ENCODE measurements around the gene LRPAP1. TPM values are rescaled to one million over a fixed set of nuclear protein-coding genes. Genes with fewer than 3 reads are reported as not detected.

LRPAP1 gene
- total and polyA plus RNA-seq, 2 donors (not counting 1 experiment from before 2014, with no cell fraction given) = 64.6 to 86.8 TPM

DNA sequence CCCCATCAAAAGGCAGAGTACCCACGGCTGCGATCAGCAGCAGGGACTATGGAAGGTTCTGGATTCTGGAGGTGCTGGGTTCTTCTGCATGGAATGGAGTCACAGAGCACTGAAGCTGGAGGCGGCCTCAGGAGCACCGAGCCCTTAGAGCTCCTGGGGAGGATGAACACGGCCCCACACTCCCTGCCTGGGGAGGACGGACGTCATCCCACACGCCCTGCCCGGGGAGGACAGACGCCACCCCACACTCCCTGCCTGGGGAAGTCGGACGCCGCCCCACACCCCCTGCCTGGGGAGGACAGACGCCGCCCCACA, 9.9 kb downstream of the LRPAP1 start:
- H3K9me3 ChIP-seq (ENCODE audit: control extremely low read depth in 1 of 3, control insufficient read depth in 2 of 3, insufficient read depth in 1 of 3, low read length in 2 of 3) = no peaks in the 10 kb centered on the region
- WGBS (ENCODE audit: insufficient coverage) = 100% methylated on average over 4 of the region's 15 CpGs
- Mint-ChIP-seq H3K27me3 (no peaks in the 10 kb centered on the region), H3K27ac (no peak overlapping the region), H3K9me3 (ENCODE audit: insufficient read depth) (no peaks in the 10 kb centered on the region), H3K4me1 (peaks cover 4% of the 10 kb centered on the region), H3K4me3 (no peak overlapping the region)
- CTCF ChIA-PET = no interaction called here
- no peak overlapping the region for H3K4me2 ChIP-seq (replicated peaks; ENCODE audit: low read depth, low read length, poor library complexity, severe bottlenecking)
- POLR2A ChIA-PET = no interaction called here
- no peak overlapping the region for H2AFZ ChIP-seq (ENCODE audit: insufficient read depth, low read depth, low read length, poor library complexity, severe bottlenecking)
- TF ChIP-seq EZH2 (IDR thresholded peaks at IDR 0.05; ENCODE audit: borderline replicate concordance, insufficient read depth, low read depth, low read length, poor library complexity, severe bottlenecking) = no peak
- TF ChIP-seq, protein P1, sequence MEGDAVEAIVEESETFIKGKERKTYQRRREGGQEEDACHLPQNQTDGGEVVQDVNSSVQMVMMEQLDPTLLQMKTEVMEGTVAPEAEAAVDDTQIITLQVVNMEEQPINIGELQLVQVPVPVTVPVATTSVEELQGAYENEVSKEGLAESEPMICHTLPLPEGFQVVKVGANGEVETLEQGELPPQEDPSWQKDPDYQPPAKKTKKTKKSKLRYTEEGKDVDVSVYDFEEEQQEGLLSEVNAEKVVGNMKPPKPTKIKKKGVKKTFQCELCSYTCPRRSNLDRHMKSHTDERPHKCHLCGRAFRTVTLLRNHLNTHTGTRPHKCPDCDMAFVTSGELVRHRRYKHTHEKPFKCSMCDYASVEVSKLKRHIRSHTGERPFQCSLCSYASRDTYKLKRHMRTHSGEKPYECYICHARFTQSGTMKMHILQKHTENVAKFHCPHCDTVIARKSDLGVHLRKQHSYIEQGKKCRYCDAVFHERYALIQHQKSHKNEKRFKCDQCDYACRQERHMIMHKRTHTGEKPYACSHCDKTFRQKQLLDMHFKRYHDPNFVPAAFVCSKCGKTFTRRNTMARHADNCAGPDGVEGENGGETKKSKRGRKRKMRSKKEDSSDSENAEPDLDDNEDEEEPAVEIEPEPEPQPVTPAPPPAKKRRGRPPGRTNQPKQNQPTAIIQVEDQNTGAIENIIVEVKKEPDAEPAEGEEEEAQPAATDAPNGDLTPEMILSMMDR (IDR thresholded peaks at IDR 0.05) = no peak
- H3K4me1 ChIP-seq (ENCODE audit: control insufficient read depth in 2 of 2, insufficient read depth in 2 of 2, low read length in 2 of 2) = peaks cover 0 to 2% of the 10 kb centered on the region in 2 donors
- no peak overlapping the region for H3K27ac ChIP-seq (ENCODE audit: low read length in 2 of 2)
- H3K36me3 ChIP-seq (replicated peaks in 1 of 2; ENCODE audit: control extremely low read depth in 1 of 2, control insufficient read depth in 1 of 2, extremely low read depth in 1 of 2, insufficient read depth in 2 of 2, low read length in 1 of 2) = peaks cover 0 to 77% of the 10 kb centered on the region in 2 experiments
- peaks cover 53% of the 10 kb centered on the region for H3K79me2 ChIP-seq (ENCODE audit: control insufficient read depth, insufficient read depth, low read length)
- no peak overlapping the region for H3K4me3 ChIP-seq (ENCODE audit: control extremely low read depth in 1 of 5, extremely low read depth in 1 of 5, insufficient read depth in 1 of 5, low read depth in 2 of 5, low read length in 4 of 5)
- H3K9ac ChIP-seq (ENCODE audit: low read length) = no peak overlapping the region
- DNase-seq (no peak), ATAC-seq (ENCODE audit: low read depth) (no peak)
- intact Hi-C loops (cut with micrococcal nuclease) = no loop called here
- peaks cover 87% of the 10 kb centered on the region for H4K20me1 ChIP-seq (ENCODE audit: control insufficient read depth, insufficient read depth, low read length, poor library complexity, severe bottlenecking)
- no peaks in the 10 kb centered on the region for H3K27me3 ChIP-seq (replicated peaks in 1 of 4; ENCODE audit: control extremely low read depth in 1 of 4, control insufficient read depth in 3 of 4, insufficient read depth in 4 of 4, low read length in 3 of 4)

DNA sequence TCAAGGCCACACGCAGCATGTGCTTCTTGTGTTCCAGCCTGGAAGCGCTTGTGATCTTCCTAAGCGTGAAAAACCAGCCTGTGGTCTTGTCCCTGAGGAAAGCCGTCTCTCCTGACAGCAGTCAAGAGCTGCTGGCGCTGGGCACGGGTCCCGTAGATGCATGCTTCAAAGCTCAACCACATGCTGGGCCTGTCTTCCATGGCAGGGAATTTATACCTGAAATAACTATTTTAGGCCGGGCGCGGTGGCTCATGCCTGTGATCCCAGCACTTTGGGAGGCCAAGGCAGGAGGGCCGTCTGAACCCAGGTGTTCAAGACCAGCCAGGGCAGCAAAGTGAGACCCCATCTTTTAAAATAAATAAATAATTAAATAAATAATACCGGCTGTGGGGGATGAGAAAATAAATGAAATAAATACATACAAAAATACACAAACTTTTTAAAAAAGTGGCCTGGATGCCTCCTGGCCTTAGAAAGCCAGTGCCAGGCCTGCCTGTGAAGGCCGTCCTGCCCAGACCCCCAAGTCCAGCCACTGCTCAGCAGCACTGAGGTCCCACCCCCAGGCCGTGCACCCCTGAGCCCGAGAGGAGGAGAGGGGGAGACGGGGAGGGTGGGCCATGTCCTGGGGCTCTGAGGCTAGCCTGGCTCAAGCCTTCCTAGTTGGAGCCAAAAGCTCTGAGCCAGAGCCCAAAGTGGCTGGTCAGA, 10.4 kb downstream of the LRPAP1 start:
- no peak overlapping the region for H3K4me2 ChIP-seq (replicated peaks; ENCODE audit: low read depth, low read length, poor library complexity, severe bottlenecking)
- no peak overlapping the region for H3K27ac ChIP-seq (ENCODE audit: low read length in 2 of 2)
- H3K27me3 ChIP-seq (replicated peaks in 1 of 4; ENCODE audit: control extremely low read depth in 1 of 4, control insufficient read depth in 3 of 4, insufficient read depth in 4 of 4, low read length in 3 of 4) = no peaks in the 10 kb centered on the region
- no peak overlapping the region for H3K4me3 ChIP-seq (ENCODE audit: control extremely low read depth in 1 of 5, extremely low read depth in 1 of 5, insufficient read depth in 1 of 5, low read depth in 2 of 5, low read length in 4 of 5)
- POLR2A ChIA-PET = no interaction called here
- no peaks in the 10 kb centered on the region for H3K9me3 ChIP-seq (ENCODE audit: control extremely low read depth in 1 of 3, control insufficient read depth in 2 of 3, insufficient read depth in 1 of 3, low read length in 2 of 3)
- H3K36me3 ChIP-seq (replicated peaks in 1 of 2; ENCODE audit: control extremely low read depth in 1 of 2, control insufficient read depth in 1 of 2, extremely low read depth in 1 of 2, insufficient read depth in 2 of 2, low read length in 1 of 2) = peaks cover 0 to 79% of the 10 kb centered on the region in 2 experiments
- DNase-seq (no peak), ATAC-seq (ENCODE audit: low read depth) (no peak)
- no peaks in the 10 kb centered on the region for H3K27me3 Mint-ChIP-seq
- no peak overlapping the region for H3K4me3 Mint-ChIP-seq
- intact Hi-C loops (cut with micrococcal nuclease) = no loop called here
- H3K9ac ChIP-seq (ENCODE audit: low read length) = no peak overlapping the region
- H4K20me1 ChIP-seq (ENCODE audit: control insufficient read depth, insufficient read depth, low read length, poor library complexity, severe bottlenecking) = peaks cover 86% of the 10 kb centered on the region
- no peak for TF ChIP-seq EZH2 (IDR thresholded peaks at IDR 0.05; ENCODE audit: borderline replicate concordance, insufficient read depth, low read depth, low read length, poor library complexity, severe bottlenecking)
- TF ChIP-seq, protein P1 (IDR thresholded peaks at IDR 0.05) = no peak
- peaks cover 4% of the 10 kb centered on the region for H3K4me1 Mint-ChIP-seq
- no peak overlapping the region for H3K27ac Mint-ChIP-seq
- H3K79me2 ChIP-seq (ENCODE audit: control insufficient read depth, insufficient read depth, low read length) = peaks cover 48% of the 10 kb centered on the region
- no peaks in the 10 kb centered on the region for H3K9me3 Mint-ChIP-seq (ENCODE audit: insufficient read depth)
- H2AFZ ChIP-seq (ENCODE audit: insufficient read depth, low read depth, low read length, poor library complexity, severe bottlenecking) = no peak overlapping the region
- CTCF ChIA-PET = no interaction called here
- WGBS (ENCODE audit: insufficient coverage) = 99% methylated on average over 11 of the region's 16 CpGs
- no peaks in the 10 kb centered on the region for H3K4me1 ChIP-seq (ENCODE audit: control insufficient read depth in 2 of 2, insufficient read depth in 2 of 2, low read length in 2 of 2)
